GM18861 (cell line): ENCODE data around the gene TUBG2.
"Not testable (repeated sequence)": the region's sequence is repeated elsewhere in the genome, so short reads cannot be mapped to it uniquely, and the experiment has no call there.

Source experiments
- ATAC-seq: cut with Tn5 transposase; IDR thresholded peaks from one replicate; pipeline ENCODE4 v1.9.1; 2021; ENCODE audit not compliant: unreplicated experiment

The TUBG2 gene

DNA sequence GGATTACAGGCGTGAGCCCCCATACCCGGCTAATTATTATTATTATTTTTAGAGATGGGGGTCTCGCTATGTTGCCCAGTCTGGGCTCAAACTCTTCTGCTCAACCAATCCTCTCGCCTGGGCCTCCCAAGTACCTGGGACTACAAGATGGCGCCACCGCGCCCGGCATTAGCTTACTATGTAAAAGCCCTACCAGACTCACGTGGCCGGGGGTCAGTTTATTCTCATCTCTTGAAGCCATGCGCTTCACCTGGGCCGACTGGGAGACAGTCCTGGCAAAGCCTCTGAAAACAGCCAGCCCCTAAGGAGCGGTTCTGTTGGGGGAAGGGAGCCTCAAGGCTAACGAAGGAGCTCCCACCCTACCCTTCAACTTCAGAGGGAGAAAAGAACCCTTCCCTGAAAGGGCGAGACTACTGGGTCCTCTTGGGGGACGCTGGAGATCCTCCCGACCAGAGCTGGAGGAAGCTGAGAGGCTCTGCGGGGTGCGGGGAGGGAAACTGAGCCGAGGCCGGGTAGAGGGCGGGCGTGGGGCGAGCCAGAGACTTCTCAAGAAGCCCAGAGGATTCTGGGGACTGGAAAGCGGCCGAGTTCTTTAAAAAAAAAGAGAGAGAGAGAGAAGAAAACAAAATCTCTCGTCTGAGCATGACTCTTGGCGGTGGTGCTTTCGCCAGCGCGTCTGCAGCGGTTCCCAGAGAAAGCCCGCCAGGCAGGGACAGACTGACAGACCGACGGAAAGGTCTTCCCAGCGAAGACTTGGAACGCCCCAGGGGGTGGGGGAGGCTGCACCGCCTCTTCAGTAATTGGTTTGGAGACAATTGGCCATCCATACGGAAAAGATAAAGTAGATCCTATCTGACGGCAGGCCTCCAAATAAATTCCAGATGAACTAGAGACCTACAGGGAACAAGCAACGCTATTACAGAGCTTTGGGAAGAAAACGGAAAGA, 5.6 kb upstream of the TUBG2 start:
- ATAC-seq, result no peak

- no peak for ATAC-seq
Observed at GRCh38 chr17:42655528-42655927, 3.6 kb upstream of the TUBG2 start.

DNA sequence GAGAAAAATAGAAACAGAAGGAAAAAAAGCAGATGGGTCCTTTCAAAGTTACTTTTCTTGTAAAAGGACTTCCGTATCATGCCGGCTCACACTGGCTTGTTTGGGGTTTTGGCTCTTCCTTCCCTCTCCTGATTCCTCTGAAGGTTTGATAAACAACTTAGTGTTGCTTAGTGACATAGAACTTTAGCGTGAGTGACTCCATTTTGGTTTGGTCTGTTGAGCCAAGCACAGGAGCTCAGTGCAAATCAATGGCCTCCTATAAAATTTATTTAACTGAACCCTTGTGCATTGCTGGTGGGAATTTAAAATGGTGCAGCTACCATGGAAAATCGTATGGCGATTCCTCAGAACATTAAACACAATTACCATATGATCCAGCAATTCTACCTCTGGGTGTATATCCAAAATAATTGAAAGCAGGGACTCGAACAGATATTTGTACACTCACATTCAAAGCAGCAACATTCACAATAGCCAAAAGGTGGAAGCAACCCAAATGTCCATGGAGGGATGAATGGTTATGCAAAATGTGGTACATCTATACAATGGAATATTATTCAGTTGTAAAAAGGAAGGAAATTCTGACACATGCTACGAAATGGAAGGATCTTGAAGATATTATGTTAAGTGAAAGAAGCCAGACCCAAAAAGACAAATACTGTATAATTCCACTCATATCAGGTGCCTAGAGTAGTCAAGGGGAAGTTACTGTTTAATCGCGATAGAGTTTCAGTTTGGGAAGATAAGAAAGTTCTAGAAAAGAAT, 1.1 kb upstream of the TUBG2 start:
- ATAC-seq, result no peak

GRCh38 chr17:42659932-42660274, 819 bp downstream of the TUBG2 start:
- ATAC-seq, result not testable (repeated sequence)

DNA sequence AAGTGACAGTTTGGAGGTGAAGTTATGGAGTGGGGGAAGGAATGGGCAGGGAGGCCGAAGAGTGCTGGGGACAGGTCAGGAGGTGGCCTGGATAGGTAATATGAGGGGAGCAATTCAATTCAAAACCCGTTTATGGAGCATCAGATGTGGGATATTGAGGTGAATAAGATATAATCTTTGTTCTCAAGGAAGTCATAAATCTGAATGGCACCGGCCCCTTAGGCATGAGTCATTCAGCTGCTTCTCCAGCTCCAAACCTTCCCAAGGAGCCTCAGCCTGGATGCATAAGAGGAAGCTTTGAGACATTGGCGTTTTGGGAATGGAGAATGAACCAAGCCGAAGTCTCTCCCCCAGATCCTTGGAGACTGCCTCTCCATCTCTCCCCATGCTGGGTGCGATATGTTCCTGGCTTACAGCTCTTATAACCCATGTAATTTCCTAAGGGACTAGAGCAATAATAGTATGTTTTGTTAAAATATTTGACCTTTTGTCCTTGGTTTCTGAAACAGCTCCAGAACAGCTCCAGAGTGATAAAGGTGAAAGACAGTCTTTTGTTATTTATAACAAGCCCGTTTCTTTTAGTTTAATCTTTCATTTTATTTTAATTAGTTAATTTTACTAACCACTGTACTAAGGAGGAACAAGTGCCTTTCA, 1.7 kb downstream of the TUBG2 start:
- no peak for ATAC-seq

DNA sequence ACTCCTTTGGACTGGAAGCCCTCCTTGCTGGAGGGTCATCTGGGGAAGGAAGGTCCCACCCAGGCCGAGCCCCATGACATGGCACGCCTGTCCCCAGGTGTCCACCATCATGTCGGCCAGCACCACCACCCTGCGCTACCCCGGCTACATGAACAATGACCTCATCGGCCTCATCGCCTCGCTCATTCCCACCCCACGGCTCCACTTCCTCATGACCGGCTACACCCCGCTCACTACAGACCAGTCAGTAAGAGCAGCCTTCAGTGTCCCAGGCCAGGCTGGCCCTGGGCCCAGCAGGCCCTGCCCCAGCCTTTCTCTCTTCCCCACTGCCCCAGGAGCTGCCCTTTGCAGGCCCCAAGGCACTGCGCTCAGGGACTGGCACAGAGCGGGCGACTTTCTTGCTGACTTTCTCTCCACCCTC, 6.5 kb downstream of the TUBG2 start:
- no peak for ATAC-seq

DNA sequence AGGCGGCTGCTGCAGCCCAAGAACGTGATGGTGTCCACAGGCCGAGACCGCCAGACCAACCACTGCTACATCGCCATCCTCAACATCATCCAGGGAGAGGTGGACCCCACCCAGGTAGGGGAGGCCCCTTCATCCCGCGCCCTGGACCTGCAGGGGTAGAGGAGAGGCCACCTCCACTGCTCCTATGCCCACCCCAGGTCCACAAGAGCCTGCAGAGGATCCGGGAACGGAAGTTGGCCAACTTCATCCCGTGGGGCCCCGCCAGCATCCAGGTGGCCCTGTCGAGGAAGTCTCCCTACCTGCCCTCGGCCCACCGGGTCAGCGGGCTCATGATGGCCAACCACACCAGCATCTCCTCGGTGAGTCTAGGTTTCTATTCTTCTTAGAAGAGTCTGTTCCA, 7.0 kb downstream of the TUBG2 start:
- ATAC-seq, result not testable (repeated sequence)

GRCh38 chr17:42667088-42667951, 8.2 kb downstream of the TUBG2 start:
- ATAC-seq, result no peak

GRCh38 chr17:42669705-42669976, 10.6 kb downstream of the TUBG2 start:
- ATAC-seq, result no peak

DNA sequence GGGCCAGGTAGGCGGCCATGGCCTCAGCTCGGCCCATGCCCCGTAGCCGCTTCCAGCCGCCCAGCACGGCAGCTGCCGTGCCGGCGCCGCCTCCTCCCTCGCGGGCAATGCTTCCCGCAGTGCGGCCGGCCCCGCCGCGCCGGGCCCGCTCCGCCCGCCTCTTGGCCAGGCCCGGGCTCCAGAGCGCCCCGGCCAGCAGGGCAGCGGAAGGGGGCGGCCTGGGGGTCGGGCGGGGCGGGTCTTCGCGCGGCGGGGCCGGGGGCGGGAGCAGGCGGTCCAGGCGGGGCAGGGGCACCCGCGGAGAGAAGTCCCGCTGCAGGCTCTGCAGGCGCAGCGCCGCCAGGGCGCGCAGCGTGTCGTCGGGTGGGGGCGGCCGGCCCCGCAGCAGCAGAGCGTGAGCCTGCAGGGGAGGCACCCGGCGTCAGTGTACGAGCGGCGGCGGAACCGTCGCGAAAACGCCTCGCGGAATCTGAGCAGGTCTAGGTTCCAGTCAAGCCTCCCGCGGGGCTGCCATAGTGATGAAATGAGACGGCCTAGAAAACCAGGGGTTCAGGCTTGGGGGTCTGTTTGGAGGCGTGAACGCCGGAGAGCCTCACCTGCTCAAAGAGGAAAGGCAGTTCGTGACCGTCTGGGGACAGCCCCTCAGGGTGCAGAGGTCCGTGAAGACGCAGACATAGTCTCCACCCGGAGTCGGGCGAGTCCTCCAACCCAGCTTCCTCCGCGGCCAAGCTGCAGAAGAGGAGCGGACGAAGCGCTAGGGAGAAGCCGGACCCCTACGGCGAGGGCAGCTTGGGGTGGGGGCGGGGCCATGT, 11.1 kb downstream of the TUBG2 start:
- ATAC-seq, result no peak

DNA sequence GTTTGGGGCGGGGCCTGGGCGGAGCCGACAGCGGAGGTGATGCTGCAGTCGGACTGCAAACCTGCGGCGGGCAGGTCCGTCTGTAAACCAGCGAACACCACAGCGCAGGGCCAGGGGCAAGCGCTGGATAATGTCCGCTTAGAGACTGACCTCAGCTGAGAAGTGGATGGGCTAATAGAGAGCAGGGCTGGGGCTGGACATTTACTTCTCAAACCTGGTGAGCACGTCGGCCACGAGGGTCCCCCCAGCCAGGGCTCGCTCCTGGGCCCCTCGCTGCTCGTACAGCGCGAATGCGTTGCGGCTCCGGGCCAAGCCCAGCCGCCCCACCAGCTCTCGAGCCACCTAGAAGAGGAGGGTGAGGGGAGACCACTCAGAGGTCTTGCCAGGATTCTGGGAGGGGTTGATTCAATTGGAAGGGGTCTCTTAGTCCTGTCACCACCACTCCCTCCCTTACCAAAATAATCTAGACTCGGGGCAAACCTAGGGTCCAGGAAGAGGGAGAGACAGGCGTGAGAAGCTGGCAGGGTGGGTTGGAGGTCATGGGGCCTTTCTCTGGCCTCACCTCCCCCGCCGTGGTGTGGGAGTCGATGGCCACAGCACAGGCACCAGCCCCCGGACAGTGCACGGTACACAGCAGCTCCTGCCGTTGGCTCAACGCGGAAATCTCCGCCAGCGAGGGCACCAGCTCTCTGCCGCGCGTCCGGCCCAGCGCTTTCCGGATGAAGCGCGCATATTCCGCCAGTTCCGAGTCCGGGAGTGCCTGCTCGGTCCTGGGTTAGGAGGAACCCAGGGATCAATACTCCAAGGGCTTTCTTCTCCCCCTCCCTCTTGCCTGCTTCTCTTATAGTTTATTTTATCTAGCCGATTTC, 11.9 kb downstream of the TUBG2 start:
- ATAC-seq, result no peak

DNA sequence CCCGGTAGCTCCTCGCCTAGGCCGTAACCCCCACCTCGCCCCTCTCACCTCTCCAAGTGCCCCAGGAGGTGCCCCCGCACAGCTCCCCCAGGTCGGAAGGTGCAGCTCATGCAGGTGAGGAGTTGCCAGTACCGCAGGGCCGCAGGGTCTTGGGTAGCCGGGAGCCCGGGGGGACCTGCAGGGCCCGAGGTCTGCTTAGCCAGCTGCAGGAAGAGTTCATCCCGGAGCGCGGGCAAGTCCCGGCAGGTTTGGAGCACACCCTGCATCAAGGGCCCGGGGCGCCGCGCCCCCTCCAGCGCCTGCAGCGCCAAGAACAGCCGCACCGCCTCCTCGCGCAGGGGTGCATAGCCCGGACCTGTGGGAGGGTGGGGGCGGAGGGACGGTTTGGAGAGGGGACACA, 13.0 kb downstream of the TUBG2 start:
- ATAC-seq, result no peak

- no peak for ATAC-seq
Observed at GRCh38 chr17:42673266-42673884, 14.3 kb downstream of the TUBG2 start.

- ATAC-seq, result no peak
Observed at GRCh38 chr17:42673885-42674754, 15.0 kb downstream of the TUBG2 start.

DNA sequence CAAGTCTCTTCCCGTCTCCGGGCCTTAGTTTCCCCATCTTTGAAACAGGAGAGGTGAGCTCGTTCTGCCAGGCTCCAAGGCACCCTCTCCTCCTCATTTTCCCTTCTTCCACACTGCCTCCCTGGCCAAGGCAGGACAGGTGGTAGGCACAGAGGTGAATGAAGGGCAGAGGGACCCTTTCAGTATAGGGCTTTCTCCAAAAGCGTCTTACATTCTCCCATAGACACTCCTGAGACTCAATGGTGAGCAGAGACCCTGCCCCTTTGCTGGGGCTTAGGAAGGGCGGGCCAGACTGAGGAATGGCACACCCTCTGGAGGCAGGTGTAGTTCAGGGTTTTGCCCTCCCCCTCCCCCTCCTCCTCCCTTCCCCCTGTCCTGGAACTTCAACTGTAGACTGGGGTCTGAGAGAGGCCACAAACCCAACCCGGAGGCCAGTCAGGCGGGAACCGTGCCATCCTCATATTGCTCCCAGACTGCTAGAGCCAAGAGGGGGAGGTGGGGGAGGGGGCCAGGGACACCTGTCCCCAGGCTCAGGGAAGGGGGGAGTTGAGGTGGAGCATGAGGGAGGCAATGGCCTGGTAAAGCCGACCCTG, 15.8 kb downstream of the TUBG2 start:
- no peak for ATAC-seq

GRCh38 chr17:42675348-42675964, 16.4 kb downstream of the TUBG2 start:
- ATAC-seq, result no peak

DNA sequence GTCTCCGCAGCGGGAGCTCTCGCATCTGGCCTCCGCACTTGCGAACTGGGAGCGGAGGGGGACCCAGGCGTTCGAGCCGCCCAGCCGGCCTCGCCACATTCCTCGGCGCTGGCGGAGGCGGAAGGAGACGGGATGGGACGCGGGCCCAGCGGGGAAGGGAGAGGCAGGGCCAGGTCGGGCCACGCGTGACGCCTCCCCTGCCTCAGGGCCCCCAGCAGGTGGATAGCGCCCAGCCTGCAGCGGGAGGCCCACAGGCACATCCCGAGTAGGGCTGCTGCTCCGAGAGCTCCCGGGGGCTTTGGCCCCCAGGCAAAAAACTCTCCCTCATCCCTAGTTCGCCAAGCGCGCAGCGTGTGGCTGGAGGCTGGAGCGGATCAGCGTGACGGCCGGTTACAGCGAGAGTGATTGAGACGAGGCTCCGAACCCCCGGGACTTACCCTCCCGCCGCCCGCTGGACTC, 16.9 kb downstream of the TUBG2 start:
- ATAC-seq, result no peak
